Activated CD4-positive, alpha-beta T cell treated with anti-CD3 and anti-CD28 coated beads, Interleukin-2, Interleukin-4, amounts not matched to agents 100 ng/mL and 50 ng/mL, durations not matched to agents 16 hours and 8 hours (primary cell): ENCODE results near the gene LONP1.
"Not testable (repeated sequence)": the region's sequence is repeated elsewhere in the genome, so short reads cannot be mapped to it uniquely, and the experiment has no call there.

Experiments used
- DNase-seq: peaks from one replicate; pipeline ENCODE4 v3.0.0-alpha.2; 2020; ENCODE audit warnings: low spot score

The LONP1 gene

GRCh38 chr19:5711025-5711424 lies 8.9 kb downstream of the LONP1 start:
- DNase-seq, result no peak

- no peak for DNase-seq
Observed at GRCh38 chr19:5707576-5708575, 12.1 kb downstream of the LONP1 start.

DNA sequence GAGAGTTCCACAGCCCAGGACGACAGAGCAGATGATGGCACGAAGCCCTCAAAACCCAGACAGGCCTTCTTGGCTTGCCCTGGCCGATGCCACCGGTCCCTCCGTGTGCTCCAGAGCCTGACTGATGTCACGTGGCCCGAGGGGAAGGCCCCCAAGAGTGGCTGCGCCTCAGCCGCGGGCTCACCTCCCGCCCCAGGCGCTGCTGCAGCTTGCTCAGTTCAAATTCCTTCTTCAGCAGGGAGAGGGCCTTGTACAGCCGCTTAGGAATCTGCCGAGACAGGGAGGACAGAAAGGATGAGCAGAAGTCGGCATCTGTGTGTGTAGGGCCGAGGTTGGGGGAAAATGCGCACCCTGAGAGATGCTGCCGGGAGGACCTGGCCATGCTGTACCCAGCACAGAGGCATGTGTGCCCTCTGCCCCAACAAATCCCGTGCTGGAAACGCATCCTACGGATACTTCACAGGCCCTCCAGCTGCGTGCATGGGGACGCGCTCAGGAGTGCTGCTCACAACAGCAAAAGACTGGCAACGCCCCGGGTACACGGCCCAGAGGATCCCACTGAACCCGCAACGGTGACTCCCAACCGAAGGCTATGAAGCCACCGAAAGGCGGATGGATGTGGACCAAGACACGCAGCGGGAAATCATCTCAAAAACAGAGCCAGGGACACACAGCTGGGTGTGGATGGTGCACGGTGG lies 12.9 kb downstream of the LONP1 start:
- DNase-seq, result no peak

DNA sequence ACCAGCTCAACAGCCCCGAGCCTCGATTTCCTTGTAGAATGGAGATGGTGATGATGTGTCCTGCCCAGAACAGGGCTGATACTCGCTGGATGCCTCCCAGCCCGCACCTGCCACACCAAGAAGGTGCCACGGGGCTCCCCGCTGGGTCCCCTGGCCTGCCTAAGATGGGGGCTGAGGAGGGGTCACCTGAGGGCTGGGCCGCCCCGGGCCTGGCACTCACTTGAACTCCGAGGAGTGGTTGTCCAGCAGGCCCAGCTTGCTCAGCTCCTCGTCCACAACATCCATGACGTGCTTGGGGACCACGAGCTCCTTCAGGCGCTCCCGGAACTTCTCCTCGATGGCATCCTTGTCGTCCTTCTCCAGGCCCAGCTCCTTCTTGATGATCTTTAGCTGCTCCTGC lies 14.4 kb downstream of the LONP1 start:
- DNase-seq, result no peak

- no peak for DNase-seq
Observed at GRCh38 chr19:5703819-5704818, 15.8 kb downstream of the LONP1 start.

GRCh38 chr19:5702053-5702410 lies 17.9 kb downstream of the LONP1 start:
- DNase-seq, result not testable (repeated sequence)

GRCh38 chr19:5700455-5701092 lies 19.4 kb downstream of the LONP1 start:
- no peak for DNase-seq

GRCh38 chr19:5698635-5699422 lies 21.1 kb downstream of the LONP1 start:
- DNase-seq, result no peak

- DNase-seq, result no peak
Observed at GRCh38 chr19:5697890-5698634, 21.9 kb downstream of the LONP1 start.

GRCh38 chr19:5697022-5697889 lies 22.7 kb downstream of the LONP1 start:
- no peak for DNase-seq

DNA sequence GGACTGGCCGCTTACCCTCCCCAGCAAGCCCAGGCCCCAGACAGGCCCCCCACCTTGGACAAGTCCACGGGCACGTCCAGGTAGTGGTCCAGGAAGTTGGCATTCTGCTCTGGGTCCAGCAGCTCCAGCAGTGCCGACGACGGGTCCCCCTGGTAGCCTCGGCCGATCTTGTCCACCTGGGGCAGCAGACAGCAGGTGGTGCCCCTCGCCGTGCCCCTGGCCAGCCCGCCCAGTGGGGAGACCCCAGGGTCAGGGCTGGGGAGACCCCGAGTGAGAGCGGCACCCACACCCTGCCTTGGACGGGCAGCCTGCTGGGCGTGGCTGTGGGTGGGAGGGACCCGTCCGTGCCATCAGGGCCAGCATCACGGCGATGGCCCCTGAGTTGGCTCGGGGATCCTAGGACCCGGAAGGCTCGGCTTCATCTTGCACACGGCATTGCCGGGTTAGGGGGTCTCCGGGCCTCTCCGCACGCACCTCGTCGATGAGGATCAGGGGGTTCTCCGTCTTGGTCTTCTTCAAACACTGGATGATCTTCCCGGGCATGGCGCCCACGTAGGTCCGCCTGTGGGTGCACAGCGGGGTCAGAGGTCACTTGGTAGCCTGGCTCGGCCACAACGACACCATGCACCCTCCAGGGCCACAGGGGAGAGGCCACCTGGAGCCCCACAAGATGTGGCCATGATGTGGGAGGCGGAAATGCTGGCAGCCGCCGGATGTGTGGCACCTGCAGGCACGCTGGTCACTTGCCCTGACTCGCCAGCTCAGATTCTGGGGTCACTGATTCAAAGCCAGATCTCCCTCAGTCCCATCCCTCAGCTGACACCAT lies 23.5 kb downstream of the LONP1 start:
- no peak for DNase-seq

- DNase-seq, result no peak
Observed at GRCh38 chr19:5695649-5696195, 24.2 kb downstream of the LONP1 start.

DNA sequence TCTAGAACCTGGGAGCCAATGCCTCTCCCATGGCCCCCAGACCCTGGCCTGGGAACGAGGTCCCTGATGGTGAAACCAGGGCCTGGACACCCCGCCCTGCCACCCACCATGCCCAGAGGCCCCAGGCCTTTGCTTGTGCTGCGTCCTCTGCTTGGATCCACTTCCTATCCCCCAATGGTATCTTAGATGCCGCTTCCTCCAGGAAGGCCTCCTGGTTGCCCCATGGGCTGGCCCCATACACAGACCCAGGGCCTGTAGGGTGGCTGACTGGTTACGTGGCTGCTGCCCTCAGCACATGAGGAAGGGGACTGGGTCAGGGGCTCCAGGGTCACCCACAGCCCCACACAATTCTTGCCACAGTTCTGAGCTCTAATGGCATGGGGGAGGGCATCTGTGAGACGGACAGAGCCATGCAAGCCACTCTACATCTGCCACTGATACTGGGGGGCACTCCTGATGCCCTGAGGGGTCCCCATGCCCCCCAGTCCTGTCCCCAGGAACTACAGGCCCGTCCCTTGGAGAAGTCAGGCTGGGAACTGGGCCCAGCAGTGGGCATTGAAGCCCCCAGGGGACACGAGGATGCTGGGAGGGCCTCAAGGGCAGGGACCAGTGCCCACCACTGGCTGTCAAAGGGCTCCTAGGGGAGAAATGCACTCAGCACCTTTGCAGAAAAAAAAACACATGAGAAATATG lies 24.8 kb downstream of the LONP1 start:
- DNase-seq, result no peak

- DNase-seq, result no peak
Observed at GRCh38 chr19:5694167-5694955, 25.6 kb downstream of the LONP1 start.

DNA sequence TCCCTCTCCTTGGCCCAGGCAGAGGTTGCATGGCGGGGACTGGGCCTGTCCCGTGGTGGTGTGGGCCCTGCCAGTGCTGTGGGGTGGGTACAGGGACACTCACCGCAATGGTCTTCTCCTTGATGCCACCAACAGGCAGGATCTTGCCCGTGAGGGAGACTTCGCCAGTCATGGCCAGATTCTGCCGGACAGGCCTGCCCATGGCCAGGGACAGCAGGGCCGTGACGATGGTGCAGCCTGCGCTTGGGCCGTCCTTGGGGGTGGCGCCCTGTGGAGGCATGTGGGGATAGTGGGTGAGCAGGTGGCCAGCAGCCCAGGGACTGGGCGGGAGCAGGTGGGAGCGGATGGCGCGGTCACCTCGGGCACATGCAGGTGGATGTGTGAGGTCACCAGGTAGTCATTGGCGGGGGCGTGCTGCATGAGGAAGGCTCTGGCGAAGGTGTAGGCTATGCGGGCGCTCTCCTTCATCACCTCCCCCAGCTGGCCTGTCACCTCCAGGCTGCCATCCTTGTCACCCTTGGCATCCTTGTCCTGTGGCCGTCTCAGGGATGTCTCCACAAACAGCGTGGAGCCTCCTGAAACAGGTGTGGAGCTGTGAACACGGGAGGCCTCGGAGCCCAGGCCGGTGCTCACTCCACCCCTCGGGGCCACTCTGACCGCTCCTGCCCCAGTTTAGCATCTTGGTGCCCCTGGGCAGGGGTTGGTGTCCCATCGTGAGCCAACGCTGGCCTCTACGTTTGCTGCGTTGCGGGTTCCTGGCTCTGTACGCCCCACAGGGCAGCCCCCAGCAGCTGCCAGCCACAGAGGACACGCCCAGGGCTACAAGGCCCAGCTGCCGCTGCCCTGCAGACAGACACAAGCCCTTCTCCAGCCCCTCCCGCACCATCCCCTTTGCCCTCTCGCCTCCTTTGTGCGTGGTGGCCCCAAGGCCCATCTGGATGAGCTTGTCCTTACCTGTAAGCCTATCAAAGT lies 26.5 kb downstream of the LONP1 start:
- no peak for DNase-seq
